K562 (cell line): ENCODE measurements around the gene LCE2B.

Source experiments
- EP300 ChIP-seq: IDR thresholded peaks from 2 replicates; pipeline ENCODE4 v1.6.1; 2012; ENCODE audit warnings: low read length, improper control_type of control experiment
- EZH2 ChIP-seq: IDR thresholded peaks from 2 replicates; pipeline ENCODE4 v1.6.1; 2012; ENCODE audit warnings: low read depth, mild to moderate bottlenecking, inconsistent platforms, low read length, borderline replicate concordance
- FOXP1 ChIP-seq: sonication (generic); formaldehyde crosslinking; IDR thresholded peaks from 2 replicates; pipeline ENCODE4 v1.8.0; 2022; ENCODE audit warnings: mild to moderate bottlenecking, missing genetic modification reagents
- MAFK ChIP-seq: IDR thresholded peaks from 2 replicates; pipeline ENCODE4 v1.6.1; 2011; ENCODE audit warnings: low read length, improper control_type of control experiment
- NFYB ChIP-seq: IDR thresholded peaks from 2 replicates; pipeline ENCODE4 v1.6.1; 2011; ENCODE audit warnings: mild to moderate bottlenecking, moderate library complexity; ENCODE audit not compliant: insufficient read length; ENCODE audit errors: extremely low read depth
- POLR2A ChIP-seq: fragments of 450-650 bp; conservative IDR thresholded peaks from 2 replicates; pipeline ENCODE4 v1.6.1; 2016
- RAD21 ChIP-seq, 2 experiments: fragments of 250-450 bp in 1 of 2; fragments of 450-650 bp in 1 of 2; sonication (Bioruptor Pico) in 1 of 2; formaldehyde crosslinking in 1 of 2; IDR thresholded peaks in 1 of 2; conservative IDR thresholded peaks in 1 of 2; 2 replicates each; pipeline versions ENCODE4 v1.4.0 to v1.8.0; 2020 to 2022; ENCODE audit warnings: mild to moderate bottlenecking in 2 of 2, moderate library complexity in 1 of 2
- SRF ChIP-seq, 2 experiments: fragments of 250-450, 450-650 bp in 1 of 2; sonication (Bioruptor Pico) in 1 of 2; sonication (generic) in 1 of 2; formaldehyde crosslinking; IDR thresholded peaks; 2 replicates each; pipeline versions ENCODE4 v1.5.0 to v1.5.1; 2020 to 2022; ENCODE audit warnings: mild to moderate bottlenecking in 1 of 2, missing genetic modification reagents in 1 of 2
- THAP12 ChIP-seq: fragments of 250-450 bp; sonication (Bioruptor Pico); IDR thresholded peaks from 2 replicates; pipeline ENCODE4 v1.9.0; 2021; ENCODE audit warnings: mild to moderate bottlenecking, inconsistent platforms
- ZNF124 ChIP-seq: sonication (generic); formaldehyde crosslinking; IDR thresholded peaks from 2 replicates; pipeline ENCODE4 v1.8.1; 2022; ENCODE audit warnings: missing genetic modification reagents
- TF ChIP-seq, protein P1 (sequence below): fragments of 250-450 bp; sonication (Bioruptor Pico); IDR thresholded peaks from 2 replicates; pipeline ENCODE4 v1.5.0; 2020; ENCODE audit warnings: mild to moderate bottlenecking, borderline replicate concordance
- TF ChIP-seq, protein P2 (sequence below): sonication (generic); formaldehyde crosslinking; IDR thresholded peaks from 2 replicates; pipeline ENCODE4 v1.8.0; 2023; ENCODE audit warnings: mild to moderate bottlenecking, missing genetic modification reagents

DNA sequence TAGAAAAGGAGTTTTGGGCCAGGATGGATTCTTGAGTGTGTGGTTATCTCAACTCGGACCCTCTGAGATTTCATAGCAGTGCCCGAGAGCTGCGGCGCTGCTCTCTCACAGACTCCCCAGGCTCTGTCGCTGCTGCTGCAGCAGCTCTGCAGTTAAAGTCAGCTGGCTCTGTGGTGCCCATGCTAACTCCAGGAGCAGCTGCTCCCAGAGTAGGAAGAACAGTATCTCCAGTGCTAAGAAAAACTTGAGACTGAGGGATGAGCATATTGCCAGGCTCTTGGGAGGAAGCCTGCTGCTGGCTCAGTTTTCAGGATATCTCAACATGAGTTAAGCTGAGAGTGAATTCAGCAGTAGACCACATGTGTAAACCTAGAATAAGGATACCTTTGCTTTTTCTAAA lies 18.3 kb upstream of the LCE2B start:
- TF ChIP-seq POLR2A, result no peak
- TF ChIP-seq THAP12 (CRISPR knock-in tag), result no peak
- TF ChIP-seq, protein P1, sequence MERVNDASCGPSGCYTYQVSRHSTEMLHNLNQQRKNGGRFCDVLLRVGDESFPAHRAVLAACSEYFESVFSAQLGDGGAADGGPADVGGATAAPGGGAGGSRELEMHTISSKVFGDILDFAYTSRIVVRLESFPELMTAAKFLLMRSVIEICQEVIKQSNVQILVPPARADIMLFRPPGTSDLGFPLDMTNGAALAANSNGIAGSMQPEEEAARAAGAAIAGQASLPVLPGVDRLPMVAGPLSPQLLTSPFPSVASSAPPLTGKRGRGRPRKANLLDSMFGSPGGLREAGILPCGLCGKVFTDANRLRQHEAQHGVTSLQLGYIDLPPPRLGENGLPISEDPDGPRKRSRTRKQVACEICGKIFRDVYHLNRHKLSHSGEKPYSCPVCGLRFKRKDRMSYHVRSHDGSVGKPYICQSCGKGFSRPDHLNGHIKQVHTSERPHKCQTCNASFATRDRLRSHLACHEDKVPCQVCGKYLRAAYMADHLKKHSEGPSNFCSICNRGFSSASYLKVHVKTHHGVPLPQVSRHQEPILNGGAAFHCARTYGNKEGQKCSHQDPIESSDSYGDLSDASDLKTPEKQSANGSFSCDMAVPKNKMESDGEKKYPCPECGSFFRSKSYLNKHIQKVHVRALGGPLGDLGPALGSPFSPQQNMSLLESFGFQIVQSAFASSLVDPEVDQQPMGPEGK, result no peak
- TF ChIP-seq EZH2, result no peak
- TF ChIP-seq RAD21 (CRISPR knock-in tag; conservative IDR thresholded peaks at IDR 0.05 in 1 of 2, IDR thresholded peaks at IDR 0.05 in 1 of 2), result no peak
- TF ChIP-seq NFYB, result no peak
- no peak for TF ChIP-seq EP300
- no peak for TF ChIP-seq SRF (CRISPR knock-in tag; IDR thresholded peaks at IDR 0.05)
- TF ChIP-seq, protein P2, sequence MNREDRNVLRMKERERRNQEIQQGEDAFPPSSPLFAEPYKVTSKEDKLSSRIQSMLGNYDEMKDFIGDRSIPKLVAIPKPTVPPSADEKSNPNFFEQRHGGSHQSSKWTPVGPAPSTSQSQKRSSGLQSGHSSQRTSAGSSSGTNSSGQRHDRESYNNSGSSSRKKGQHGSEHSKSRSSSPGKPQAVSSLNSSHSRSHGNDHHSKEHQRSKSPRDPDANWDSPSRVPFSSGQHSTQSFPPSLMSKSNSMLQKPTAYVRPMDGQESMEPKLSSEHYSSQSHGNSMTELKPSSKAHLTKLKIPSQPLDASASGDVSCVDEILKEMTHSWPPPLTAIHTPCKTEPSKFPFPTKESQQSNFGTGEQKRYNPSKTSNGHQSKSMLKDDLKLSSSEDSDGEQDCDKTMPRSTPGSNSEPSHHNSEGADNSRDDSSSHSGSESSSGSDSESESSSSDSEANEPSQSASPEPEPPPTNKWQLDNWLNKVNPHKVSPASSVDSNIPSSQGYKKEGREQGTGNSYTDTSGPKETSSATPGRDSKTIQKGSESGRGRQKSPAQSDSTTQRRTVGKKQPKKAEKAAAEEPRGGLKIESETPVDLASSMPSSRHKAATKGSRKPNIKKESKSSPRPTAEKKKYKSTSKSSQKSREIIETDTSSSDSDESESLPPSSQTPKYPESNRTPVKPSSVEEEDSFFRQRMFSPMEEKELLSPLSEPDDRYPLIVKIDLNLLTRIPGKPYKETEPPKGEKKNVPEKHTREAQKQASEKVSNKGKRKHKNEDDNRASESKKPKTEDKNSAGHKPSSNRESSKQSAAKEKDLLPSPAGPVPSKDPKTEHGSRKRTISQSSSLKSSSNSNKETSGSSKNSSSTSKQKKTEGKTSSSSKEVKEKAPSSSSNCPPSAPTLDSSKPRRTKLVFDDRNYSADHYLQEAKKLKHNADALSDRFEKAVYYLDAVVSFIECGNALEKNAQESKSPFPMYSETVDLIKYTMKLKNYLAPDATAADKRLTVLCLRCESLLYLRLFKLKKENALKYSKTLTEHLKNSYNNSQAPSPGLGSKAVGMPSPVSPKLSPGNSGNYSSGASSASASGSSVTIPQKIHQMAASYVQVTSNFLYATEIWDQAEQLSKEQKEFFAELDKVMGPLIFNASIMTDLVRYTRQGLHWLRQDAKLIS (CRISPR knock-in tag), result no peak
- no peak for TF ChIP-seq FOXP1 (CRISPR knock-in tag)
- no peak for TF ChIP-seq MAFK
- no peak for TF ChIP-seq ZNF124 (CRISPR knock-in tag)
